ENCODE measurements around the gene COG8. TPM values are rescaled to one million over a fixed set of nuclear protein-coding genes. Genes with fewer than 3 reads are reported as not detected.
A peak's percentile ranks its signal among the peaks of the same experiment; 100 is the strongest.

The COG8 gene
- polyA plus RNA-seq, 3 donors: 11.9 to 24.1 (median 21.6) TPM

DNA sequence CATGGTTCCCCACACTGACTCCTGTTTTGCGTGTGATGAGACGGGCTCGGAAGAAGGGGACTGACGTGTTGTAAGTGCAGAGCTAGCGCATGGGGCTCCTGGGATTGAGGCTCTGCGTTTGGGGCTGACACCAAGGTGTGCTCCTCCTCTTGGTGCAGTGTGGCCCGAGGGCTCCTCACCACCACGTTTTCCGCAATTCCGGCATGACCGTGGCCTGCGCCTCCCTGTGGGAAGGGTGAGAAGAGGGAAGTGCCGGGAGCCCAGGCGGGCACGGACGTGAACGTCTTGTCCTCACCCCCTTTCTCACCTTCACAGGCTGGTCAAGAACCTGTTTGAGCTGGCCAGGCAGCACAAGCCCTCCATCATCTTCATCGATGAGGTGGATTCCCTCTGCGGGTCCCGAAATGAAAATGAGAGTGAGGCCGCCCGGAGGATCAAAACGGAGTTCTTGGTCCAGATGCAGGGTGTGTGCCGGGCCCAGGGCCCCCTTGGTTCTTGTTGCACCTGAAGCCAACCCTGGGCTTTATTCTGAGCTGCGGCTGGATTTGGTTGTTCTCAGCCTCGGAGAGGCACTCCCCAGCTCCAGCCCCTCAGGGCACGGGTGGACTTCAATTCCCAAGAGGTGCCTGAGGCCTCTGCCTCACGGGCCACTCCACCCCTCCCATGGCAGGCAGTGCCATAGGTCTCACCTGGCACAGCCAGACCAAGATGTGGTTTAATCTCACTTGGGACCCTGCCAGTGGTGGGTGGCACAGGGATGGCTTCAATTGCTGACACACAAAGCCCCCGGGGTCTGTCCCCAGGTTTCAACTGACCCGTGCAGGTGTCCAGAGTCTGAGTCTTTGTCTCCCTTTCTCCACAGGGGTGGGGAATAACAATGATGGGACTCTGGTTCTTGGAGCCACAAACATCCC is 19.3 kb downstream of the COG8 start:
- H3K79me2 ChIP-seq (ENCODE audit: insufficient read depth, low read length): peaks cover 51% of the 10 kb centered on the region
- H2AFZ ChIP-seq (ENCODE audit: insufficient read depth, low read depth, low read length, poor library complexity, severe bottlenecking): no peak overlapping the region
- no peak overlapping the region for H3K9ac ChIP-seq (ENCODE audit: insufficient read depth, low read length, poor library complexity, severe bottlenecking)
- H4K20me1 ChIP-seq (ENCODE audit: insufficient read depth, low read length): peaks cover 89% of the 10 kb centered on the region
- H3K27me3 Mint-ChIP-seq (ENCODE audit: low read depth in 3 of 3): peaks cover 0 to 1% (median 0%) of the 10 kb centered on the region in 3 donors
- no peaks in the 10 kb centered on the region for H3K27me3 ChIP-seq (ENCODE audit: control insufficient read depth in 2 of 2, insufficient read depth in 2 of 2, low read length in 2 of 2)
- no peak overlapping the region for H3K4me2 ChIP-seq (replicated peaks; ENCODE audit: extremely low read depth, low read length, poor library complexity, severe bottlenecking)
- H3K4me3 ChIP-seq (replicated peaks in 1 of 3; ENCODE audit: low read depth in 2 of 3, low read length in 3 of 3): no peak overlapping the region
- H3K4me1 Mint-ChIP-seq: peaks cover 6% of the 10 kb centered on the region
- WGBS (ENCODE audit: insufficient coverage): 98% methylated on average over 18 of the region's 30 CpGs
- intact Hi-C loops (cut with micrococcal nuclease): loop anchor here in 1 of 2 donors (10.0 kb wide), 1 partner anchor 185 kb away; the partner anchor contains the start of genes CHTF8 and UTP4
- H3K4me1 ChIP-seq (ENCODE audit: control insufficient read depth in 1 of 2, insufficient read depth in 2 of 2, low read length in 2 of 2): no peaks in the 10 kb centered on the region
- no peak for DNase-seq
- no peak overlapping the region for H3K4me3 Mint-ChIP-seq
- H3K9me3 Mint-ChIP-seq: peaks cover 0 to 2% (median 0%) of the 10 kb centered on the region in 7 donors
- H3K27ac Mint-ChIP-seq: peak overlapping the region in 4 of 7 donors; percentile 20 to 47 (median 32)
- H3K27ac ChIP-seq (ENCODE audit: low read depth in 1 of 2, low read length in 2 of 2): no peak overlapping the region
- TF ChIP-seq CTCF (IDR thresholded peaks at IDR 0.05): no peak
- no peaks in the 10 kb centered on the region for H3K9me3 ChIP-seq (replicated peaks in 1 of 2; ENCODE audit: control insufficient read depth in 1 of 2, insufficient read depth in 1 of 2, low read length in 2 of 2)
- H3K36me3 ChIP-seq (replicated peaks in 1 of 2; ENCODE audit: control insufficient read depth in 1 of 2, insufficient read depth in 2 of 2, low read length in 2 of 2): peaks cover 93 to 100% of the 10 kb centered on the region in 2 donors
- H3K36me3 Mint-ChIP-seq: peaks cover 85 to 99% of the 10 kb centered on the region in 2 donors

- peaks cover 82 to 99% of the 10 kb centered on the region in 2 donors for H3K36me3 Mint-ChIP-seq
- intact Hi-C loops (cut with micrococcal nuclease): loop anchor here in 1 of 2 donors (10.0 kb wide), 1 partner anchor 185 kb away; the partner anchor contains the start of genes CHTF8 and UTP4
- Histone ChIP-seq H3K4me2 (replicated peaks; ENCODE audit: extremely low read depth, low read length, poor library complexity, severe bottlenecking) (no peak overlapping the region), H3K27me3 (ENCODE audit: control insufficient read depth in 2 of 2, insufficient read depth in 2 of 2, low read length in 2 of 2) (no peaks in the 10 kb centered on the region), H3K4me1 (ENCODE audit: control insufficient read depth in 1 of 2, insufficient read depth in 2 of 2, low read length in 2 of 2) (no peaks in the 10 kb centered on the region), H3K4me3 (replicated peaks in 1 of 3; ENCODE audit: low read depth in 2 of 3, low read length in 3 of 3) (no peak overlapping the region), H3K36me3 (replicated peaks in 1 of 2; ENCODE audit: control insufficient read depth in 1 of 2, insufficient read depth in 2 of 2, low read length in 2 of 2) (peaks cover 92 to 100% of the 10 kb centered on the region in 2 donors), H2AFZ (ENCODE audit: insufficient read depth, low read depth, low read length, poor library complexity, severe bottlenecking) (no peak overlapping the region), H3K9ac (ENCODE audit: insufficient read depth, low read length, poor library complexity, severe bottlenecking) (no peak overlapping the region), H4K20me1 (ENCODE audit: insufficient read depth, low read length) (peaks cover 89% of the 10 kb centered on the region), H3K9me3 (replicated peaks in 1 of 2; ENCODE audit: control insufficient read depth in 1 of 2, insufficient read depth in 1 of 2, low read length in 2 of 2) (no peaks in the 10 kb centered on the region), H3K79me2 (ENCODE audit: insufficient read depth, low read length) (peaks cover 50% of the 10 kb centered on the region), H3K27ac (ENCODE audit: low read depth in 1 of 2, low read length in 2 of 2) (no peak overlapping the region)
- 98% methylated on average over 9 of the region's 9 CpGs for WGBS (ENCODE audit: insufficient coverage)
- no peak for DNase-seq
- peak overlapping the region in 2 of 7 donors; percentile 7 to 47 for H3K27ac Mint-ChIP-seq
- H3K4me3 Mint-ChIP-seq: no peak overlapping the region
- no peak for TF ChIP-seq CTCF (IDR thresholded peaks at IDR 0.05)
- H3K9me3 Mint-ChIP-seq: peaks cover 0 to 2% (median 0%) of the 10 kb centered on the region in 7 donors
- H3K4me1 Mint-ChIP-seq: peaks cover 4% of the 10 kb centered on the region
- H3K27me3 Mint-ChIP-seq (ENCODE audit: low read depth in 3 of 3): peaks cover 0 to under 1% (median 0%) of the 10 kb centered on the region in 3 donors
Measured at GRCh38 chr16:69319381-69319780, 20.0 kb downstream of the COG8 start.
